GM19467 (cell line): Measurements from ENCODE around the gene TLK2.
"Not testable (repeated sequence)": the region's sequence is repeated elsewhere in the genome, so short reads cannot be mapped to it uniquely, and the experiment has no call there.

ENCODE experiments used
- ATAC-seq: cut with Tn5 transposase; IDR thresholded peaks from one replicate; pipeline ENCODE4 v1.9.1; 2021; ENCODE audit warnings: mild to moderate bottlenecking, moderate library complexity; ENCODE audit not compliant: unreplicated experiment

Gene TLK2

GRCh38 chr17:62478424-62478879 is at the start of gene TLK2:
Gene TLK2 (plus strand): TSS chr17:62478825. CDS start chr17:62481126, 2,301 bp downstream.
- peak; percentile 50 for ATAC-seq

- ATAC-seq, result not testable (repeated sequence)
Measured at GRCh38 chr17:62435251-62435650, 43.4 kb upstream of the TLK2 start.

- ATAC-seq, result not testable (repeated sequence)
Measured at GRCh38 chr17:62441181-62441580, 37.4 kb upstream of the TLK2 start.

- no peak for ATAC-seq
Measured at GRCh38 chr17:62444063-62444462, 34.6 kb upstream of the TLK2 start.

GRCh38 chr17:62445791-62446190 is 32.8 kb upstream of the TLK2 start:
- ATAC-seq, result not testable (repeated sequence)

- ATAC-seq, result not testable (repeated sequence)
Measured at GRCh38 chr17:62452195-62452594, 26.4 kb upstream of the TLK2 start.

- not testable (repeated sequence) for ATAC-seq
Measured at GRCh38 chr17:62453041-62453440, 25.6 kb upstream of the TLK2 start.

GRCh38 chr17:62453656-62454055 is 25.0 kb upstream of the TLK2 start:
- peak; percentile 37 for ATAC-seq

- ATAC-seq, result peak; percentile 38
Measured at GRCh38 chr17:62454111-62454510, 24.5 kb upstream of the TLK2 start.

- ATAC-seq, result no peak
Measured at GRCh38 chr17:62456016-62456415, 22.6 kb upstream of the TLK2 start.

GRCh38 chr17:62458483-62458882 is 20.1 kb upstream of the TLK2 start:
- ATAC-seq, result not testable (repeated sequence)

- not testable (repeated sequence) for ATAC-seq
Measured at GRCh38 chr17:62464422-62464821, 14.2 kb upstream of the TLK2 start.

- not testable (repeated sequence) for ATAC-seq
Measured at GRCh38 chr17:62465271-62465670, 13.4 kb upstream of the TLK2 start.

GRCh38 chr17:62470666-62471379 is 7.8 kb upstream of the TLK2 start:
- ATAC-seq, result not testable (repeated sequence)

GRCh38 chr17:62471380-62471880 is 7.2 kb upstream of the TLK2 start:
- ATAC-seq, result not testable (repeated sequence)

- not testable (repeated sequence) for ATAC-seq
Measured at GRCh38 chr17:62473030-62473982, 5.3 kb upstream of the TLK2 start.

- not testable (repeated sequence) for ATAC-seq
Measured at GRCh38 chr17:62477111-62477510, 1.5 kb upstream of the TLK2 start.

- peak; percentile 26 for ATAC-seq
Measured at GRCh38 chr17:62477718-62478408, 762 bp upstream of the TLK2 start.

- peak; percentile 37 for ATAC-seq
Measured at GRCh38 chr17:62478880-62479638, 434 bp downstream of the TLK2 start.
